Measurements from ENCODE around the gene INHBC. TPM values are rescaled to one million over a fixed set of nuclear protein-coding genes. Genes with fewer than 3 reads are reported as not detected.

Gene INHBC
- total RNA-seq, 2 donors from 2014 or later: not detected

DNA sequence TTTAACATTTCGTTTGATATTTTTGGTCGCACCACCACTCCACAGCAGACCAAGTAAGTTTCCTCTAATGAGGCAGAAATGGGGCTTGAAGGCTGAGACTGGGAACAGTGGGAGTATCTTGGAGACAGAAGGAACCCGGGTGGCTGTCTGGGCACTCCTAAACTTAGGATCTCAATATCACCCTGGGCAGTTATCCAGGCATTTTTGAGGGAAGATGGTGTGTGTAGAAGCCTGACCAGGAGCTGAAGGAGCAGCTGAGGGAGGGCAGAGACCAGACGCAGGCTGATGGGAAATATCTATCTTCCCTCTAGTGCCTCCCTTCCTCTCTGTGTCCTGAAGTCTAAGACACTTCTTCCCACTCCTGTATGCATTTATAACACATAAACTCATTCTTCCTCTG lies 64.0 kb downstream of the INHBC start:
- Histone ChIP-seq H3K9ac (ENCODE audit: extremely low read depth, low read length, poor library complexity, severe bottlenecking) (no peak overlapping the region), H3K9me3 (ENCODE audit: control insufficient read depth, low read length) (peaks cover 19% of the 10 kb centered on the region), H3K27me3 (ENCODE audit: control insufficient read depth, insufficient read depth, low read length, poor library complexity, severe bottlenecking) (no peaks in the 10 kb centered on the region), H3K4me1 (ENCODE audit: control insufficient read depth, insufficient read depth, low read length) (no peaks in the 10 kb centered on the region), H3K4me3 (ENCODE audit: low read length) (no peak overlapping the region), H3K27ac (ENCODE audit: low read depth, low read length) (no peak overlapping the region), H3K36me3 (ENCODE audit: control insufficient read depth, insufficient read depth, low read length) (peaks cover 78% of the 10 kb centered on the region)
- Mint-ChIP-seq H3K4me1 (no peaks in the 10 kb centered on the region), H3K27ac (no peak overlapping the region), H3K27me3 (ENCODE audit: insufficient read depth) (no peaks in the 10 kb centered on the region), H3K9me3 (peaks cover 15% of the 10 kb centered on the region), H3K4me3 (no peak overlapping the region), H3K36me3 (ENCODE audit: low read depth) (peaks cover 87% of the 10 kb centered on the region)
- no peak for DNase-seq
- WGBS, 2 experiments (ENCODE audit: insufficient coverage in 1 of 2, insufficient read length in 1 of 2): 83 to 93% methylated on average over 3 to 4 of the region's 4 CpGs
- no peak for TF ChIP-seq CTCF (conservative IDR thresholded peaks at IDR 0.05)

DNA sequence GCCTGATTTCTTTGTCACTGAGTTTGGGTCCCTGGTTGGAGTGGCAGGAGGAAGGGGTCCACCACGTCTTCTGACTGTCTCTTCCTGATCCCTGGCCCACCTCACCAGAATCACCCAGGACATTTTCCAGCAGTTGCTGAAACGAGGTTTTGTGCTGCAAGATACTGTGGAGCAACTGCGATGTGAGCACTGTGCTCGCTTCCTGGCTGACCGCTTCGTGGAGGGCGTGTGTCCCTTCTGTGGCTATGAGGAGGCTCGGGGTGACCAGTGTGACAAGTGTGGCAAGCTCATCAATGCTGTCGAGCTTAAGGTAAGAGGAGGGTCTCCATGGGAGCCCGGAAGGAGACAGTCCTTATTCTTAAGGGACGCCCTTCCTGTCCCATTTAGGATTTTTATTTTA lies 65.6 kb downstream of the INHBC start:
- no peak for DNase-seq
- Histone ChIP-seq H3K4me1 (ENCODE audit: control insufficient read depth, insufficient read depth, low read length) (no peaks in the 10 kb centered on the region), H3K27me3 (ENCODE audit: control insufficient read depth, insufficient read depth, low read length, poor library complexity, severe bottlenecking) (no peaks in the 10 kb centered on the region), H3K9ac (ENCODE audit: extremely low read depth, low read length, poor library complexity, severe bottlenecking) (no peak overlapping the region), H3K27ac (ENCODE audit: low read depth, low read length) (no peak overlapping the region), H3K9me3 (ENCODE audit: control insufficient read depth, low read length) (peaks cover 32% of the 10 kb centered on the region), H3K36me3 (ENCODE audit: control insufficient read depth, insufficient read depth, low read length) (peaks cover 89% of the 10 kb centered on the region), H3K4me3 (ENCODE audit: low read length) (no peak overlapping the region)
- WGBS, 2 experiments (ENCODE audit: insufficient coverage in 1 of 2, insufficient read length in 1 of 2): 95 to 96% methylated on average over 10 to 11 of the region's 11 CpGs
- peaks cover 19% of the 10 kb centered on the region for H3K9me3 Mint-ChIP-seq
- no peak overlapping the region for H3K4me3 Mint-ChIP-seq
- no peak overlapping the region for H3K27ac Mint-ChIP-seq
- no peaks in the 10 kb centered on the region for H3K4me1 Mint-ChIP-seq
- peaks cover 93% of the 10 kb centered on the region for H3K36me3 Mint-ChIP-seq (ENCODE audit: low read depth)
- no peak for TF ChIP-seq CTCF (conservative IDR thresholded peaks at IDR 0.05)
- H3K27me3 Mint-ChIP-seq (ENCODE audit: insufficient read depth): no peaks in the 10 kb centered on the region

Other genes starting within 250 kb of the INHBC start
- 1 to 10 TPM in 1 of 2 donors, under 1 TPM in 1; 0.31 to 1.1 TPM for gene NXPH4, start 218.0 kb upstream of the INHBC start, total RNA-seq
- 100 to 1,000 TPM in 1 of 2 donors, 10 to 100 TPM in 1; 76.7 to 134 TPM for gene SHMT2, start 205.1 kb upstream of the INHBC start, total RNA-seq
- gene STAC3, start 183.6 kb upstream of the INHBC start, total RNA-seq: 1 to 10 TPM; 5.9 to 6.8 TPM
- gene R3HDM2, start 3.7 kb upstream of the INHBC start, total RNA-seq: 100 to 1,000 TPM in 1 of 2 donors, 10 to 100 TPM in 1; 82.7 to 116 TPM
- under 1 TPM; 0.24 to 0.29 TPM for gene INHBE, start 20.5 kb downstream of the INHBC start, total RNA-seq
- 1 to 10 TPM; 3.4 to 6.4 TPM for gene GLI1, start 25.0 kb downstream of the INHBC start, total RNA-seq
- 1 to 10 TPM; 1.3 to 1.6 TPM for gene ARHGAP9, start 45.1 kb downstream of the INHBC start, total RNA-seq
- 100 to 1,000 TPM; 254 to 263 TPM for gene MARS1, start 53.3 kb downstream of the INHBC start, total RNA-seq
- gene DDIT3, start 85.7 kb downstream of the INHBC start, total RNA-seq: 10 to 100 TPM in 1 of 2 donors, 1 to 10 TPM in 1; 9.9 to 12.4 TPM
- gene MBD6, start 88.0 kb downstream of the INHBC start, total RNA-seq: 10 to 100 TPM; 49.2 to 88.2 TPM
- gene DCTN2, start 112.4 kb downstream of the INHBC start, total RNA-seq: 100 to 1,000 TPM; 110 to 114 TPM
- 1 to 10 TPM; 2.3 to 4.5 TPM for gene KIF5A, start 115.3 kb downstream of the INHBC start, total RNA-seq
- 10 to 100 TPM; 40.9 to 45.5 TPM for gene PIP4K2C, start 156.4 kb downstream of the INHBC start, total RNA-seq
- gene DTX3, start 170.0 kb downstream of the INHBC start, total RNA-seq: 10 to 100 TPM; 59.6 to 62.6 TPM
- 10 to 100 TPM; 12.7 to 20.1 TPM for gene ARHGEF25, start 176.7 kb downstream of the INHBC start, total RNA-seq
- under 1 TPM; 0.49 to 0.66 TPM for gene B4GALNT1, start 198.4 kb downstream of the INHBC start, total RNA-seq